GM18951 (cell line): ENCODE results near the gene MCM6.
"Not testable (repeated sequence)": the region's sequence is repeated elsewhere in the genome, so short reads cannot be mapped to it uniquely, and the experiment has no call there.

Experiments
- POLR2A ChIP-seq: IDR thresholded peaks from 4 replicates; pipeline ENCODE4 v1.6.1; 2011; ENCODE audit warnings: mild to moderate bottlenecking; ENCODE audit not compliant: insufficient read length, insufficient read depth; ENCODE audit errors: extremely low read depth
- in situ Hi-C: fragments of 300-500 bp; cut with MboI; formaldehyde crosslinking; loops from one replicate; pipeline ENCODE4 v1.12.0; 2022; ENCODE audit warnings: low sequenced_read_pairs, mixed read lengths, inconsistent platforms; ENCODE audit not compliant: unreplicated experiment

Gene MCM6

GRCh38 chr2:135799738-135800137, 76.5 kb downstream of the MCM6 start:
- TF ChIP-seq POLR2A: no peak
- in situ Hi-C loops: no loop called here

- TF ChIP-seq POLR2A: no peak
- in situ Hi-C loops: no loop called here
Measured at GRCh38 chr2:135798762-135799161, 77.5 kb downstream of the MCM6 start.

- TF ChIP-seq POLR2A: no peak
- in situ Hi-C loops: no loop called here
Measured at GRCh38 chr2:135798275-135798705, 78.0 kb downstream of the MCM6 start.

GRCh38 chr2:135797497-135798274, 78.6 kb downstream of the MCM6 start:
- TF ChIP-seq POLR2A: no peak
- in situ Hi-C loops: no loop called here

GRCh38 chr2:135796606-135797005, 79.6 kb downstream of the MCM6 start:
- TF ChIP-seq POLR2A: no peak
- in situ Hi-C loops: no loop called here

- in situ Hi-C loops: not testable (repeated sequence)
Measured at GRCh38 chr2:135795641-135796040, 80.6 kb downstream of the MCM6 start.

- no peak for TF ChIP-seq POLR2A
- in situ Hi-C loops: no loop called here
Measured at GRCh38 chr2:135792401-135793150, 83.7 kb downstream of the MCM6 start.

GRCh38 chr2:135791418-135792190, 84.6 kb downstream of the MCM6 start:
- in situ Hi-C loops: no loop called here
- no peak for TF ChIP-seq POLR2A

GRCh38 chr2:135790423-135790822, 85.8 kb downstream of the MCM6 start:
- in situ Hi-C loops: no loop called here
- no peak for TF ChIP-seq POLR2A
